Measurements from ENCODE around the gene TSTD2.

The TSTD2 gene

DNA sequence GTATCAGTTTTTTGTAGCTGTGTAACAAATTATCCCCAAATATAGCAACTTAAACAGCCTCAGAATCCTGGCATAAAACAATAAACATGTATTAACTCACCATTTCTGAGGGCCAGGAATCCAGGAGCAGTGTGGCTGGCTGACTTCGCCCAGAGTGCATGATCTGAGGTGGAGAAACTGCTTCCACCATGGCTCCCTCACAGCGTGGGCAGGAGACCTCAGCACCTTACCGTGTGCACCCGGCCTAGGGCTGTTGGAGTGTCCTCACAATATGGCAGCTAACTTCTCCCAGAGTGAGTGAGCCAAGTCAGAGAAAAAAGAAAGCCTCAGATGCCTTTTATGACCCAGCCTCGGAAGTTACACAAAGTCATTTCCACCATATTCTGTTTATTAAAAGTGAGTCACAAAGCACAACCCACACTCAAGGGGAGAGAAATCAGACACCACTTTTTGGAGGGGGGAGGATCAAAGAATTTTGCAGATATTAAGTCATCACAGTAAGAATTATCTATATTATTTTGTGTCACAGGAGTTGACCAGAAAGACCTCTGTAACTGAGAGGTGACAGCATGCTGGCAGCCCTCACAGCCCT, 59.6 kb downstream of the TSTD2 start:
- ChIA-PET POLR2A (ENCODE audit: low non-redundant PET) (no interaction called here), CTCF (interaction anchor here (0.5 kb wide), 1 partner anchor 56 kb away, joined by 3 read pairs; no protein-coding TSS in a partner anchor)
- H3K27ac ChIP-seq = no peak overlapping the region
- DNase-seq (ENCODE audit: low spot score) = no peak
- TF ChIP-seq, protein P1, sequence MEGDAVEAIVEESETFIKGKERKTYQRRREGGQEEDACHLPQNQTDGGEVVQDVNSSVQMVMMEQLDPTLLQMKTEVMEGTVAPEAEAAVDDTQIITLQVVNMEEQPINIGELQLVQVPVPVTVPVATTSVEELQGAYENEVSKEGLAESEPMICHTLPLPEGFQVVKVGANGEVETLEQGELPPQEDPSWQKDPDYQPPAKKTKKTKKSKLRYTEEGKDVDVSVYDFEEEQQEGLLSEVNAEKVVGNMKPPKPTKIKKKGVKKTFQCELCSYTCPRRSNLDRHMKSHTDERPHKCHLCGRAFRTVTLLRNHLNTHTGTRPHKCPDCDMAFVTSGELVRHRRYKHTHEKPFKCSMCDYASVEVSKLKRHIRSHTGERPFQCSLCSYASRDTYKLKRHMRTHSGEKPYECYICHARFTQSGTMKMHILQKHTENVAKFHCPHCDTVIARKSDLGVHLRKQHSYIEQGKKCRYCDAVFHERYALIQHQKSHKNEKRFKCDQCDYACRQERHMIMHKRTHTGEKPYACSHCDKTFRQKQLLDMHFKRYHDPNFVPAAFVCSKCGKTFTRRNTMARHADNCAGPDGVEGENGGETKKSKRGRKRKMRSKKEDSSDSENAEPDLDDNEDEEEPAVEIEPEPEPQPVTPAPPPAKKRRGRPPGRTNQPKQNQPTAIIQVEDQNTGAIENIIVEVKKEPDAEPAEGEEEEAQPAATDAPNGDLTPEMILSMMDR (conservative IDR thresholded peaks at IDR 0.05; ENCODE audit: low read depth) = no peak

GRCh38 chr9:97572892-97573365, 60.2 kb downstream of the TSTD2 start:
- TF ChIP-seq, protein P1 (conservative IDR thresholded peaks at IDR 0.05; ENCODE audit: low read depth) = no peak
- H3K27ac ChIP-seq = no peak overlapping the region
- DNase-seq (ENCODE audit: low spot score) = no peak
- ChIA-PET CTCF (no interaction called here), POLR2A (ENCODE audit: low non-redundant PET) (no interaction called here)

DNA sequence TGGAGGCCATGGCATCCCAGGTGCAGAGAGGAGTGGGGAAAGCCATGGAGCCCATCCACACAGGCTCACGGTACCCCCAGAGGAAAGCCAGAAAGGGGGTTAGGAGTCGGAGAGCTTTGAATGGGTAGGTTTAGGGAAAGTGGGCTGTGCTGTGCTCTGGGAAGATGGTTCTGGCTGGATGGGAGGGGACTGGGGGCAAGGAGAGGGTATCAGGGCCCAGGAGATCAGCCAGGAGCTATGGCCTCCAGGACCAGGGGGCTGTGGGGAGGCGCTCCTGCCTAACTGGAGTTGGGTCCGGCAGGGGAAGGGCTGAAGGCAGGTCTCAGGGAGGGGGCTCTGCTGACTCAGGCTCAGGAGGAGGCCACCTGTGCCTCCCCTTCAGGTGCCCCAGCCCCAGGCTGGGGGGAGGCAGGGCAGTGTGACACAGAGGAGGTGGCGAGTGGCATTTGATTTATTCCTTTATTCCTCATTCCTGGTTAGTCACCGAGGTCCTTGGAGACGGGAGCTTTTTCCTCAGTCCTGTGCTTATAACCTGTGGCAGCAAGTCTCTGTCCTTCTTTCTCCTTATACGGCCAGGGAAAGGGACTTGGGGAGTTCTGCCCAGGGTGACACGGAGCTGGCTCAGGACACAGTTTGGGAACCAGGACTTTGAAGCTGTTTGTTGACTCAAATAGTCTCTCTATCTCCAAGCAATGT, 60.8 kb downstream of the TSTD2 start:
- ChIA-PET POLR2A (ENCODE audit: low non-redundant PET) (no interaction called here), CTCF (interaction anchor here (0.6 kb wide), 1 partner anchor 26 kb away, joined by 3 read pairs; no protein-coding TSS in a partner anchor)
- TF ChIP-seq, protein P1 (conservative IDR thresholded peaks at IDR 0.05; ENCODE audit: low read depth) = no peak
- H3K27ac ChIP-seq = no peak overlapping the region
- DNase-seq (ENCODE audit: low spot score) = no peak

- ChIA-PET POLR2A (ENCODE audit: low non-redundant PET) (no interaction called here), CTCF (no interaction called here)
- H3K27ac ChIP-seq = no peak overlapping the region
- TF ChIP-seq, protein P1 (conservative IDR thresholded peaks at IDR 0.05; ENCODE audit: low read depth) = no peak
- no peak for DNase-seq (ENCODE audit: low spot score)
These were observed 61.5 kb downstream of the TSTD2 start for GRCh38 chr9:97571664-97572063.

- CTCF ChIA-PET = interaction anchor here (0.7 kb wide), 1 partner anchor 1525 kb away, joined by 3 read pairs; no protein-coding TSS in a partner anchor
- POLR2A ChIA-PET (ENCODE audit: low non-redundant PET) = no interaction called here
These were observed 62.3 kb downstream of the TSTD2 start for GRCh38 chr9:97570899-97571298.

DNA sequence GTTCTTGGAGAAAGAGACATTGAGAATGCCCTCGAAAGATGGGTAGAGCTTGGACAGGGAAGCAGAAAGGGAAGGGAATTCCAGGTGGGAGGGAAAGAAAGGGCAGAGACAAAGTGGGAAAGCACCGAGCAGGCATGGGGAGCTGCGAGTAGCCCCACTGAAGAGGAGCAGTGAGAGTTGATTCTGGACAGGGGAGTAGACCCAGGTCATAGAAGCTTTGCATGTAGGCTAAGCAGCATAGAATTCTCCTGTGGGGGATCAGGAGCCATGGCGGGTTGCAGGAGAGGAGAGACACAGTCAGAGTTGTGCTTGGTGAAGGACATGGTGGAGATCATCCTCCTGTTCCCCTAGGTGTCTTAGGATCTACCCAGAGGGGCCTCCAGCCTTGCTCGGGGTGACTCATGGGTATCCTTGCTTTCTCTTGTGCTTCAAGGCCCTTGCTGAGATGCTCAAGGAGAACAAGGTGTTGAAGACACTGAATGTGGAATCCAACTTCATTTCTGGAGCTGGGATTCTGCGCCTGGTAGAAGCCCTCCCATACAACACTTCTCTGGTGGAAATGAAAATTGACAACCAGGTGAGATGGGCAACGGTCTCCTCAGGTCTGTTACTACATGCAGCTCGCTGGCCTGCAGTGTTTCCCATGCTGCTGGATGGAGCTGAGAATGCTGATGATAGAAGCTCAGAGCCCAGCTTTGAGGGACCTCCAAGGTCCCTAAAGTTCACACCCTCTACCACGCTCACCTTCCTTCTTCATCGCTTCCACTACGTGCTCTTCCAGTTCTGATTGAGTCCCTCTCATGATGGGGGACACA, 64.5 kb downstream of the TSTD2 start:
- CTCF ChIA-PET = interaction anchor here (0.7 to 1.0 kb wide), 2 partner anchors 9 to 100 kb away, joined by 3 read pairs; no protein-coding TSS in a partner anchor
- POLR2A ChIA-PET (ENCODE audit: low non-redundant PET) = no interaction called here
- no peak overlapping the region for H3K27ac ChIP-seq

More at GRCh38 chr9:97570899-97571298, 62.3 kb downstream of the TSTD2 start:
- no peak for DNase-seq (ENCODE audit: low spot score)
- H3K27ac ChIP-seq = no peak overlapping the region
- TF ChIP-seq, protein P1 (conservative IDR thresholded peaks at IDR 0.05; ENCODE audit: low read depth) = no peak

More for the DNA sequence above, 64.5 kb downstream of the TSTD2 start:
- DNase-seq (ENCODE audit: low spot score) = no peak
- TF ChIP-seq, protein P1 (conservative IDR thresholded peaks at IDR 0.05; ENCODE audit: low read depth) = no peak

All from RWPE1 (cell line).